ENCODE data around the gene SPRED1. TPM values are rescaled to one million over a fixed set of nuclear protein-coding genes. Genes with fewer than 3 reads are reported as not detected.

The SPRED1 gene
- total RNA-seq, 1 donor from 2014 or later: 29.8 TPM

DNA sequence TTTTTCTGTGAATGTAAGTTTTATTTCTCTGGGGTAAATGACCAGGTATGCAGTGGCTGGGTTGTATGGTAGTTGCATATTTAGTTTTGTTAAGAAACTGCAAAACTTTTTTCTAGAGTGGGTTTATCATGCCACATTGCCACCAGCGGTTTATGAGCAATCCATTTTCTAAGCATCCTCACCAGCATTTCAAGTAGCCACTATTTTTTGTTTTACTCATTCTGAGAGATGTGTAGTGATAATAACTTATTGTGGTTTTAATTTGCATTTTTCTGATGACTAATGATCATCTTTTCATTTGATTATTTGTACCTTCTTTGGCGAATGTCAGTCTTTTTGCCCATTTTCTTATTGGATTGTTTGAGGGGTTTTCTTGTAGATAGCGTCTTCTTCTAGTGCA, 56.2 kb downstream of the SPRED1 start:
- peaks cover 7% of the 10 kb centered on the region for H3K36me3 Mint-ChIP-seq (ENCODE audit: low read depth)

DNA sequence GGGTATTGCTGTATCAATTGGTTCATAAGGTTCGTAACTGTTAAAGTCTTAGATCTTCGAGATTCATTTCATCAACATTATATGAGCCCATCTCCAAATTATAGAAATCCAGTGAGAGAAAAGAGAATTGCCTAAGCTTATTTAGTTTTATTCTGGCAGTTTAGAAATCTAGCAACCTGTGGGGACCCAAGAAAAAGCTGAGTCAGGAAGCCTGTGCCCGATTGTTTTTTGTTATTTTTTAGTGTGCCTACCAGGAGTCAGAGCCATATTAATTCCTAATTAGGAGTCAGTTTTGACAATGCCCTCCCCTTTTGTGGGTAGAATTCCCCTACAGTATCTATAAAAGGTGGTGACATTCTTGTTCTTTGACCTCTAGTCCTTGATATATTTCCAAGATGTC, 59.6 kb downstream of the SPRED1 start:
- H3K27ac Mint-ChIP-seq (ENCODE audit: unreplicated experiment): no peak overlapping the region
- TF ChIP-seq, protein P1, sequence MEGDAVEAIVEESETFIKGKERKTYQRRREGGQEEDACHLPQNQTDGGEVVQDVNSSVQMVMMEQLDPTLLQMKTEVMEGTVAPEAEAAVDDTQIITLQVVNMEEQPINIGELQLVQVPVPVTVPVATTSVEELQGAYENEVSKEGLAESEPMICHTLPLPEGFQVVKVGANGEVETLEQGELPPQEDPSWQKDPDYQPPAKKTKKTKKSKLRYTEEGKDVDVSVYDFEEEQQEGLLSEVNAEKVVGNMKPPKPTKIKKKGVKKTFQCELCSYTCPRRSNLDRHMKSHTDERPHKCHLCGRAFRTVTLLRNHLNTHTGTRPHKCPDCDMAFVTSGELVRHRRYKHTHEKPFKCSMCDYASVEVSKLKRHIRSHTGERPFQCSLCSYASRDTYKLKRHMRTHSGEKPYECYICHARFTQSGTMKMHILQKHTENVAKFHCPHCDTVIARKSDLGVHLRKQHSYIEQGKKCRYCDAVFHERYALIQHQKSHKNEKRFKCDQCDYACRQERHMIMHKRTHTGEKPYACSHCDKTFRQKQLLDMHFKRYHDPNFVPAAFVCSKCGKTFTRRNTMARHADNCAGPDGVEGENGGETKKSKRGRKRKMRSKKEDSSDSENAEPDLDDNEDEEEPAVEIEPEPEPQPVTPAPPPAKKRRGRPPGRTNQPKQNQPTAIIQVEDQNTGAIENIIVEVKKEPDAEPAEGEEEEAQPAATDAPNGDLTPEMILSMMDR (IDR thresholded peaks at IDR 0.05): no peak
- H3K4me1 Mint-ChIP-seq (ENCODE audit: low read depth): peaks cover 47% of the 10 kb centered on the region
- no peak overlapping the region for H3K4me3 Mint-ChIP-seq (ENCODE audit: unreplicated experiment)
- no peak for DNase-seq (ENCODE audit: low spot score)
- H3K27me3 Mint-ChIP-seq (ENCODE audit: low read depth): no peaks in the 10 kb centered on the region
- no peaks in the 10 kb centered on the region for H3K9me3 Mint-ChIP-seq (ENCODE audit: low read depth)
- H3K36me3 Mint-ChIP-seq (ENCODE audit: low read depth): peaks cover 5% of the 10 kb centered on the region

More for the DNA sequence above, 56.2 kb downstream of the SPRED1 start:
- TF ChIP-seq, protein P1 (IDR thresholded peaks at IDR 0.05): no peak
- Mint-ChIP-seq H3K4me1 (ENCODE audit: low read depth) (peaks cover 35% of the 10 kb centered on the region), H3K27ac (ENCODE audit: unreplicated experiment) (peak overlapping the region; percentile 13), H3K27me3 (ENCODE audit: low read depth) (no peaks in the 10 kb centered on the region), H3K9me3 (ENCODE audit: low read depth) (no peaks in the 10 kb centered on the region), H3K4me3 (ENCODE audit: unreplicated experiment) (no peak overlapping the region)
- no peak for DNase-seq (ENCODE audit: low spot score)

DNA sequence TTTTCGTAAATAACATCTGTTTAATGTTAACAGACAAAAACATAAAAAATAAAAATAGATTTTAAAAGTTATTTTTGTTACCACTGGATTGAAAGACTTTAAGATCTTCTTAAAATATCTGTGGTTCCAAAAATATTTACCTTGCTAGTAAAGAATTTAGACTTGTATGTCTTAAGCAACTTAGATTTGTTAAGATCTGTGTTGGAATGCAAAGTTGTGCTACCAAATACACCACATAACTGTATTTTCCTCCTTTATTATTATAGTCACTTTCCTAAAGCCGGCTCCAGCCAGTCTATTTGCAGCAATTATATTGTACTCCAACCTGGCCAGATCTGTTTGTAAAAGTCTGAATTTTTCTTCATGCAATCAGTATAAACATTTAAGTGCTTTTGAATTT, 63.7 kb downstream of the SPRED1 start:
- TF ChIP-seq, protein P1 (IDR thresholded peaks at IDR 0.05): no peak
- no peaks in the 10 kb centered on the region for H3K36me3 Mint-ChIP-seq (ENCODE audit: low read depth)
- H3K27me3 Mint-ChIP-seq (ENCODE audit: low read depth): no peaks in the 10 kb centered on the region
- no peak for DNase-seq (ENCODE audit: low spot score)
- H3K4me3 Mint-ChIP-seq (ENCODE audit: unreplicated experiment): no peak overlapping the region
- peak overlapping the region; percentile 22 for H3K27ac Mint-ChIP-seq (ENCODE audit: unreplicated experiment)
- no peaks in the 10 kb centered on the region for H3K9me3 Mint-ChIP-seq (ENCODE audit: low read depth)
- H3K4me1 Mint-ChIP-seq (ENCODE audit: low read depth): peaks cover 41% of the 10 kb centered on the region

DNA sequence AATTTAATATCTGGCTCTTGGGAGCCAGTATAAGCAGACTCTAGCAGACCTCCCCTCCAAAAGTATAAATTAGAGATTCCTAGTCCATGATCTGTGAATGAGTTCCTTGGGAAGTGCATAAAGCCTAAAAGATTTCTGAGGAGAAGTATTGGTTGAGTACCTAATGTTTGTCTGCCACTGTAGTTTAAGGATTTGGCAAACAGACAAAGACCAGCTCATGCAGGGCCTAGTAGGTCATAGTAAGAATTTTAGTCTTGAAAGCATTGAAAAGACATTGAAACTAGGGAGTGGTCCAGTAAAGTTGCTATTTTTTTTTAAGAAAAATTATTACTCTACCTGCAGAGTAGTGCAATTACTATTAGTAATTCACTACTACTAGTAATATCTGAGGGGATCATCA, 67.5 kb downstream of the SPRED1 start:
- Mint-ChIP-seq H3K9me3 (ENCODE audit: low read depth) (no peaks in the 10 kb centered on the region), H3K27ac (ENCODE audit: unreplicated experiment) (no peak overlapping the region), H3K4me3 (ENCODE audit: unreplicated experiment) (no peak overlapping the region), H3K4me1 (ENCODE audit: low read depth) (peaks cover 28% of the 10 kb centered on the region), H3K27me3 (ENCODE audit: low read depth) (no peaks in the 10 kb centered on the region), H3K36me3 (ENCODE audit: low read depth) (peaks cover 2% of the 10 kb centered on the region)
- TF ChIP-seq, protein P1 (IDR thresholded peaks at IDR 0.05): no peak
- no peak for DNase-seq (ENCODE audit: low spot score)

DNA sequence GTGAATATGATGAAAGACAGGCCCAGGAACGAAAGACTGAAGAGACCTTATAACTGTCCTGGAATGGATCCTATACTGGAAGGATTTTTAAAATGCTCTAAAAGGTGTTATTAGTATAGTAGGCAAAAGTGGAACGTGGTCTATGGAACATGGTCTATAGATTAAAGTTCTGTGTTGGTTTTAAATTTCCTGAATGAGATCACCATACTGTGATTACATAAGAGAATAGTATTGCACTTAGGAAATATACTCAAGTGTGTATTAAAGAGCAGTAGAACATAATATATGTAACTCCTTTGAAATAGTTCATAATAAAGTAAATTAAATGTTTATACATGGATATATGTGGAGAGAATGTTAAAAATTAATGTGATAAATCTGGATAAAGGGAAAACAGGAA, 68.2 kb downstream of the SPRED1 start:
- peaks cover 3% of the 10 kb centered on the region for H3K36me3 Mint-ChIP-seq (ENCODE audit: low read depth)
- no peak for DNase-seq (ENCODE audit: low spot score)
- H3K27me3 Mint-ChIP-seq (ENCODE audit: low read depth): no peaks in the 10 kb centered on the region
- TF ChIP-seq, protein P1 (IDR thresholded peaks at IDR 0.05): no peak
- peaks cover 22% of the 10 kb centered on the region for H3K4me1 Mint-ChIP-seq (ENCODE audit: low read depth)
- H3K4me3 Mint-ChIP-seq (ENCODE audit: unreplicated experiment): no peak overlapping the region
- no peaks in the 10 kb centered on the region for H3K9me3 Mint-ChIP-seq (ENCODE audit: low read depth)
- no peak overlapping the region for H3K27ac Mint-ChIP-seq (ENCODE audit: unreplicated experiment)

Data from chondrocyte (in vitro differentiated cells).